ENCODE measurements around the gene FREM1. TPM values are rescaled to one million over a fixed set of nuclear protein-coding genes. Genes with fewer than 3 reads are reported as not detected.

FREM1 gene
- total RNA-seq, 1 experiment from 2014 or later: 1.2 TPM

DNA sequence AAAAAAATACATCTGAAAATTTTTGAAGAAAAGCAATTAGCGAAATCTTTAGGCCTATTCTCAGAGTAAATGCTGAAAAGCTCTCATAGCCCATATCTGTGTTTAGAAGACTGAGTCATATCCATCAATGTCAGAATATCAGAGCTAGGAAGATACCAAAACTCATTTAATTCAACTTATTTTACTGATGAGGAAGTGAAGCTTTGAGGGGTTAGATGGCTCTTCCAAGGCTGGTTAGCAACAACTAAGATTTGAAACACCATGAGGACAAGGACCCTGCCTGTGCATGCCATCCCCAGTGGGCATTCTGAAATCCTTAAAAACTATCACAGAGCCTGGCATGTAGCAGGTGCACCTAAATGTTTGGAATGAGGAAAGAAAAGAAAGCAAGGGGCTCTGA, 2.5 kb downstream of the FREM1 start:
- peaks cover 37% of the 10 kb centered on the region for H3K4me1 ChIP-seq (ENCODE audit: insufficient read depth, low read length)
- CTCF ChIA-PET: no interaction called here
- no TSS peak for BruUV-seq (replicated peaks)
- H3K79me2 ChIP-seq (ENCODE audit: low read length): no peaks in the 10 kb centered on the region
- POLR2A ChIA-PET (ENCODE audit: unreplicated experiment): no interaction called here
- no peak overlapping the region for H3K9ac ChIP-seq (ENCODE audit: low read length)
- intact Hi-C loops (cut with micrococcal nuclease): no loop called here
- H3K4me2 ChIP-seq (ENCODE audit: low read length): no peak overlapping the region
- no peaks in the 10 kb centered on the region for H3K9me2 ChIP-seq (replicated peaks; ENCODE audit: low read length)
- DNase-seq (no peak), ATAC-seq (no peak)
- H2AFZ ChIP-seq (ENCODE audit: low read length): no peak overlapping the region
- TF ChIP-seq EZH2 (IDR thresholded peaks at IDR 0.05; ENCODE audit: low read length, unreplicated experiment) (no peak), EZH2phosphoT487 (IDR thresholded peaks at IDR 0.05; ENCODE audit: borderline replicate concordance, low read length) (no peak)
- TF ChIP-seq, protein P1, sequence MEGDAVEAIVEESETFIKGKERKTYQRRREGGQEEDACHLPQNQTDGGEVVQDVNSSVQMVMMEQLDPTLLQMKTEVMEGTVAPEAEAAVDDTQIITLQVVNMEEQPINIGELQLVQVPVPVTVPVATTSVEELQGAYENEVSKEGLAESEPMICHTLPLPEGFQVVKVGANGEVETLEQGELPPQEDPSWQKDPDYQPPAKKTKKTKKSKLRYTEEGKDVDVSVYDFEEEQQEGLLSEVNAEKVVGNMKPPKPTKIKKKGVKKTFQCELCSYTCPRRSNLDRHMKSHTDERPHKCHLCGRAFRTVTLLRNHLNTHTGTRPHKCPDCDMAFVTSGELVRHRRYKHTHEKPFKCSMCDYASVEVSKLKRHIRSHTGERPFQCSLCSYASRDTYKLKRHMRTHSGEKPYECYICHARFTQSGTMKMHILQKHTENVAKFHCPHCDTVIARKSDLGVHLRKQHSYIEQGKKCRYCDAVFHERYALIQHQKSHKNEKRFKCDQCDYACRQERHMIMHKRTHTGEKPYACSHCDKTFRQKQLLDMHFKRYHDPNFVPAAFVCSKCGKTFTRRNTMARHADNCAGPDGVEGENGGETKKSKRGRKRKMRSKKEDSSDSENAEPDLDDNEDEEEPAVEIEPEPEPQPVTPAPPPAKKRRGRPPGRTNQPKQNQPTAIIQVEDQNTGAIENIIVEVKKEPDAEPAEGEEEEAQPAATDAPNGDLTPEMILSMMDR (conservative IDR thresholded peaks at IDR 0.05; ENCODE audit: low read depth, low read length): no peak
- H3K27ac ChIP-seq (ENCODE audit: low read length): no peak overlapping the region
- no peaks in the 10 kb centered on the region for H3F3A ChIP-seq (ENCODE audit: low read length, unreplicated experiment)
- no peaks in the 10 kb centered on the region for H3K9me3 ChIP-seq (ENCODE audit: low read length)
- no peaks in the 10 kb centered on the region for H3K36me3 ChIP-seq (ENCODE audit: low read depth, low read length)
- H4K20me1 ChIP-seq (ENCODE audit: low read length): no peaks in the 10 kb centered on the region
- H3K4me3 ChIP-seq (ENCODE audit: low read length): no peak overlapping the region
- H3K27me3 ChIP-seq (ENCODE audit: low read length): no peaks in the 10 kb centered on the region

DNA sequence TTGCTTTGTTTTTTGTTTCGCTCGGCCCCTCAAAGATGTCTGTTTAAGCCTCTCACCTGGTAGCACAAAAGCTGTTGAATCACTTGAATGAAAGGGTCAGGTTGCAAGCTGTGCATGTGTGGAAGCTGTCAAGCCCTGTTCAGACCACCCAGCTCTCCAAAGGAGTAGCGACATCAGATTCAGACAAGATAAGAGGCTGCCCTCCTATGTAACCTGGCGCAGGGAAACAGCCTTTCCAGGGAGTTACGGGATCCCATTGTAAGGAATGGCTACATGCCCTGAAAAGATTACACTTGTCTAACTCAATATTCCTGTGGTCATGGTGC, 2.9 kb downstream of the FREM1 start:
- DNase-seq: no peak
- ChIA-PET POLR2A (ENCODE audit: unreplicated experiment) (no interaction called here), CTCF (no interaction called here)
- BruUV-seq (replicated peaks): no TSS peak
- no peaks in the 10 kb centered on the region for H3K36me3 ChIP-seq (ENCODE audit: low read depth, low read length)
- no peaks in the 10 kb centered on the region for H3K27me3 ChIP-seq (ENCODE audit: low read length)
- no peaks in the 10 kb centered on the region for H3K9me3 ChIP-seq (ENCODE audit: low read length)
- ATAC-seq: no peak
- TF ChIP-seq, protein P1 (conservative IDR thresholded peaks at IDR 0.05; ENCODE audit: low read depth, low read length): no peak
- TF ChIP-seq EZH2 (IDR thresholded peaks at IDR 0.05; ENCODE audit: low read length, unreplicated experiment): no peak
- TF ChIP-seq EZH2phosphoT487 (IDR thresholded peaks at IDR 0.05; ENCODE audit: borderline replicate concordance, low read length): no peak
- H3F3A ChIP-seq (ENCODE audit: low read length, unreplicated experiment): no peaks in the 10 kb centered on the region
- H4K20me1 ChIP-seq (ENCODE audit: low read length): no peaks in the 10 kb centered on the region
- no peak overlapping the region for H3K27ac ChIP-seq (ENCODE audit: low read length)
- intact Hi-C loops (cut with micrococcal nuclease): no loop called here
- no peak overlapping the region for H3K9ac ChIP-seq (ENCODE audit: low read length)
- no peak overlapping the region for H3K4me2 ChIP-seq (ENCODE audit: low read length)
- no peaks in the 10 kb centered on the region for H3K79me2 ChIP-seq (ENCODE audit: low read length)
- H3K4me3 ChIP-seq (ENCODE audit: low read length): no peak overlapping the region
- H2AFZ ChIP-seq (ENCODE audit: low read length): no peak overlapping the region
- peaks cover 37% of the 10 kb centered on the region for H3K4me1 ChIP-seq (ENCODE audit: insufficient read depth, low read length)
- no peaks in the 10 kb centered on the region for H3K9me2 ChIP-seq (replicated peaks; ENCODE audit: low read length)

DNA sequence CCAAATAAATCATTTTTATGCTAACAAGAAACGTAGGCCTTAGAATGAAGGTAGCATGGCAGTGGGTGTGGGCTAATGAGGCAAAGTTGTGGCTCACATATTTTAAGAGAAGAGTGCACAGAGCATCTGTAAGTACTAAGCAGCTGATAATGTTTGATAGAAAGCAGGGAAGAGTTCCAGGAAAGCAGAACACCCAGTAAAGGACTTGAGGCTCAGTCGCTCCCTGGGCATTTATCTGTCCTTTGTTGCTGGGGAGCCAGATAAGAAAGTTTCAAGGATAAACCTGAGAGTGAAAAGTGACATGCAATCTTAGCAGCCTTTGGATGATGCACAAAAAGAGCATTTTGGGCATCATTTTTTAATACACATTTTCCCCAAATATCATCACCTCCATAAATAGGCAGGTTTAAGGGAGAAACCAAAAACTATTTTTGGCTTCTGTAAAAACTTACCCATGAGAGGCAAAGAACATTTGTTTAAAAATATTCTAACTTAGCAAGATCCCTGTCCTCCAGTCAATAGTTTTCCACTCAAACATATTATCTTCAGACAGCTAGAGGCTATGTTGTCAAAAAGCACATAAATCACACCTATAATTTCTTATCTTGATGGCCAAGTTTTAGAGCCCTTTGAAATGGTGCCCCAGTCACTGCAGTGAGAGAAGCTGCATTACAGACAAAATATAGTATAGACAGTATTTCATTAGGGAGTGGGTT, 3.4 kb downstream of the FREM1 start:
- Histone ChIP-seq H2AFZ (ENCODE audit: low read length) (no peak overlapping the region), H4K20me1 (ENCODE audit: low read length) (no peaks in the 10 kb centered on the region), H3K9me3 (ENCODE audit: low read length) (no peaks in the 10 kb centered on the region), H3K9ac (ENCODE audit: low read length) (no peak overlapping the region), H3K4me2 (ENCODE audit: low read length) (no peak overlapping the region), H3F3A (ENCODE audit: low read length, unreplicated experiment) (no peaks in the 10 kb centered on the region), H3K4me1 (ENCODE audit: insufficient read depth, low read length) (peaks cover 37% of the 10 kb centered on the region), H3K4me3 (ENCODE audit: low read length) (no peak overlapping the region), H3K79me2 (ENCODE audit: low read length) (no peaks in the 10 kb centered on the region), H3K27me3 (ENCODE audit: low read length) (no peaks in the 10 kb centered on the region), H3K9me2 (replicated peaks; ENCODE audit: low read length) (no peaks in the 10 kb centered on the region), H3K36me3 (ENCODE audit: low read depth, low read length) (no peaks in the 10 kb centered on the region), H3K27ac (ENCODE audit: low read length) (no peak overlapping the region)
- TF ChIP-seq EZH2 (IDR thresholded peaks at IDR 0.05; ENCODE audit: low read length, unreplicated experiment) (no peak), EZH2phosphoT487 (IDR thresholded peaks at IDR 0.05; ENCODE audit: borderline replicate concordance, low read length) (no peak)
- TF ChIP-seq, protein P1 (conservative IDR thresholded peaks at IDR 0.05; ENCODE audit: low read depth, low read length): no peak
- ATAC-seq: no peak
- DNase-seq: no peak
- no TSS peak for BruUV-seq (replicated peaks)
- ChIA-PET POLR2A (ENCODE audit: unreplicated experiment) (no interaction called here), CTCF (no interaction called here)
- intact Hi-C loops (cut with micrococcal nuclease): no loop called here

Measured in PC-3 (cell line).